Natural killer cell (primary cell): Measurements from ENCODE around the gene SRRM4. TPM values are rescaled to one million over a fixed set of nuclear protein-coding genes. Genes with fewer than 3 reads are reported as not detected.
"Not testable (repeated sequence)": the region's sequence is repeated elsewhere in the genome, so short reads cannot be mapped to it uniquely, and the experiment has no call there.

Source experiments
- ATAC-seq, 3 donors: fragments of 150-1000 bp in 2 of 3; fragments of 200-7000 bp in 1 of 3; cut with Tn5 transposase; 1 replicate in 1 of 3; 2 replicates in 2 of 3; pipeline ENCODE4 v1.10.0; 2021; ENCODE audit warnings: mild to moderate bottlenecking in 2 of 3, moderate library complexity in 2 of 3
- DNase-seq, 2 donors: peaks; one replicate each; pipeline versions ENCODE4 v3.0.0 to v3.0.0-alpha.2; 2013 to 2021; ENCODE audit warnings: mixed read lengths in 1 of 2
- H3K27ac ChIP-seq: one replicate; pipeline ENCODE4 v1.5.1; 2013; ENCODE audit warnings: mild to moderate bottlenecking, low read length
- H3K27me3 ChIP-seq: one replicate; pipeline ENCODE4 v1.6.1; 2013; ENCODE audit warnings: low read length; ENCODE audit not compliant: control insufficient read depth, insufficient read depth
- H3K36me3 ChIP-seq: one replicate; pipeline ENCODE4 v1.6.1; 2013; ENCODE audit warnings: low read length; ENCODE audit not compliant: control insufficient read depth, insufficient read depth
- H3K4me1 ChIP-seq: one replicate; pipeline ENCODE4 v1.6.1; 2013; ENCODE audit warnings: low read length; ENCODE audit not compliant: control insufficient read depth, insufficient read depth
- H3K4me3 ChIP-seq: one replicate; pipeline ENCODE4 v1.5.1; 2013; ENCODE audit warnings: low read length
- H3K9me3 ChIP-seq: one replicate; pipeline ENCODE4 v1.6.1; 2013; ENCODE audit warnings: low read length; ENCODE audit not compliant: control insufficient read depth, insufficient read depth
- H3K27ac Mint-ChIP-seq, 2 donors: one replicate each; pipeline ENCODE4 v1.8.0; 2022; ENCODE audit warnings: mild to moderate bottlenecking in 2 of 2, mixed read lengths in 2 of 2, moderate library complexity in 1 of 2
- H3K27me3 Mint-ChIP-seq, 2 donors: one replicate each; pipeline ENCODE4 v1.8.0; 2022; ENCODE audit warnings: low read depth in 2 of 2, mixed read lengths in 2 of 2
- H3K36me3 Mint-ChIP-seq: one replicate; pipeline ENCODE4 v1.8.0; 2022; ENCODE audit warnings: mixed read lengths
- H3K4me1 Mint-ChIP-seq, 2 donors: one replicate each; pipeline ENCODE4 v1.8.0; 2022; ENCODE audit warnings: mixed read lengths in 2 of 2
- H3K4me3 Mint-ChIP-seq: one replicate; pipeline ENCODE4 v1.8.0; 2022; ENCODE audit warnings: mild to moderate bottlenecking, moderate library complexity, mixed read lengths
- H3K9me3 Mint-ChIP-seq, 2 donors: one replicate each; pipeline ENCODE4 v1.8.0; 2022; ENCODE audit warnings: mixed read lengths in 2 of 2
- WGBS: methylation state at CpG from one replicate; pipeline ENCODE4 v1.1.7; 2013; ENCODE audit warnings: missing lambda C conversion rate; ENCODE audit not compliant: insufficient coverage; 5-methylcytosine and 5-hydroxymethylcytosine counted together
- intact Hi-C: fragments of 100-400 bp; cut with micrococcal nuclease; formaldehyde crosslinking; loops from one replicate; pipeline ENCODE4 v1.14.2; 2022
- total RNA-seq, 4 donors: library from RNA; stranded (reverse); fragments of 120-200 nt in 1 of 4; gene quantifications; one replicate each; pipeline versions ENCODE4 v1.2.3 to v1.2.4, GENCODE V29; 2013 to 2022
- TF ChIP-seq, protein P1 (sequence below): fragments of 200-600 bp; IDR thresholded peaks from one replicate; pipeline ENCODE4 v1.8.0; 2022; ENCODE audit warnings: antibody characterized with exemption

The SRRM4 gene
- total RNA-seq, 3 donors from 2014 or later (not counting 1 experiment from before 2014, with no cell fraction given): not detected

- Mint-ChIP-seq H3K4me1 (no peaks in the 10 kb centered on the region), H3K27ac (no peak overlapping the region), H3K4me3 (no peak overlapping the region), H3K9me3 (peaks cover 0 to 2% of the 10 kb centered on the region in 2 donors), H3K27me3 (peaks cover 17 to 19% of the 10 kb centered on the region in 2 donors), H3K36me3 (no peaks in the 10 kb centered on the region)
- intact Hi-C loops: no loop called here
- H3K4me1 ChIP-seq: no peaks in the 10 kb centered on the region
- H3K9me3 ChIP-seq: no peaks in the 10 kb centered on the region
- ATAC-seq (no peak), DNase-seq (no peak)
- TF ChIP-seq, protein P1, sequence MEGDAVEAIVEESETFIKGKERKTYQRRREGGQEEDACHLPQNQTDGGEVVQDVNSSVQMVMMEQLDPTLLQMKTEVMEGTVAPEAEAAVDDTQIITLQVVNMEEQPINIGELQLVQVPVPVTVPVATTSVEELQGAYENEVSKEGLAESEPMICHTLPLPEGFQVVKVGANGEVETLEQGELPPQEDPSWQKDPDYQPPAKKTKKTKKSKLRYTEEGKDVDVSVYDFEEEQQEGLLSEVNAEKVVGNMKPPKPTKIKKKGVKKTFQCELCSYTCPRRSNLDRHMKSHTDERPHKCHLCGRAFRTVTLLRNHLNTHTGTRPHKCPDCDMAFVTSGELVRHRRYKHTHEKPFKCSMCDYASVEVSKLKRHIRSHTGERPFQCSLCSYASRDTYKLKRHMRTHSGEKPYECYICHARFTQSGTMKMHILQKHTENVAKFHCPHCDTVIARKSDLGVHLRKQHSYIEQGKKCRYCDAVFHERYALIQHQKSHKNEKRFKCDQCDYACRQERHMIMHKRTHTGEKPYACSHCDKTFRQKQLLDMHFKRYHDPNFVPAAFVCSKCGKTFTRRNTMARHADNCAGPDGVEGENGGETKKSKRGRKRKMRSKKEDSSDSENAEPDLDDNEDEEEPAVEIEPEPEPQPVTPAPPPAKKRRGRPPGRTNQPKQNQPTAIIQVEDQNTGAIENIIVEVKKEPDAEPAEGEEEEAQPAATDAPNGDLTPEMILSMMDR: no peak
- H3K4me3 ChIP-seq: no peak overlapping the region
- peaks cover 4% of the 10 kb centered on the region for H3K27me3 ChIP-seq
- WGBS: 43% methylated on average over 4 of the region's 4 CpGs
- no peak overlapping the region for H3K27ac ChIP-seq
- H3K36me3 ChIP-seq: no peaks in the 10 kb centered on the region
These were observed 24.6 kb downstream of the SRRM4 start for GRCh38 chr12:119005913-119006312.

GRCh38 chr12:119006746-119007145 is 25.4 kb downstream of the SRRM4 start:
- intact Hi-C loops: no loop called here
- 24% methylated on average over 5 of the region's 5 CpGs for WGBS

GRCh38 chr12:119008273-119008672 is 26.9 kb downstream of the SRRM4 start:
- H3K27me3 ChIP-seq, H3K36me3 Mint-ChIP-seq, H3K9me3 Mint-ChIP-seq, H3K36me3 ChIP-seq, intact Hi-C loops, H3K9me3 ChIP-seq, H3K4me1 ChIP-seq, H3K4me3 ChIP-seq, DNase-seq, H3K4me1 Mint-ChIP-seq, H3K27ac ChIP-seq, H3K27ac Mint-ChIP-seq, H3K4me3 Mint-ChIP-seq, ATAC-seq: not testable (repeated sequence)
- H3K27me3 Mint-ChIP-seq: peaks cover 19 to 22% of the 10 kb centered on the region in 2 donors
- WGBS: 71% methylated on average over 1 of the region's 1 CpG

More at GRCh38 chr12:119006746-119007145, 25.4 kb downstream of the SRRM4 start:
- ATAC-seq (no peak), DNase-seq (no peak)
- H3K27me3 Mint-ChIP-seq: peaks cover 17 to 19% of the 10 kb centered on the region in 2 donors
- no peak overlapping the region for H3K27ac Mint-ChIP-seq
- H3K36me3 Mint-ChIP-seq: no peaks in the 10 kb centered on the region
- no peaks in the 10 kb centered on the region for H3K4me1 Mint-ChIP-seq
- Histone ChIP-seq H3K27ac (no peak overlapping the region), H3K4me3 (no peak overlapping the region), H3K27me3 (peaks cover 4% of the 10 kb centered on the region), H3K36me3 (no peaks in the 10 kb centered on the region), H3K9me3 (no peaks in the 10 kb centered on the region), H3K4me1 (no peaks in the 10 kb centered on the region)
- H3K9me3 Mint-ChIP-seq: peaks cover 0 to 2% of the 10 kb centered on the region in 2 donors
- H3K4me3 Mint-ChIP-seq: no peak overlapping the region
- TF ChIP-seq, protein P1: no peak

GRCh38 chr12:119008691-119009221 is 27.4 kb downstream of the SRRM4 start:
- ATAC-seq (no peak), DNase-seq (no peak)
- no peaks in the 10 kb centered on the region for H3K9me3 ChIP-seq
- TF ChIP-seq, protein P1: no peak
- peaks cover 4 to 5% of the 10 kb centered on the region in 2 donors for H3K9me3 Mint-ChIP-seq
- no peaks in the 10 kb centered on the region for H3K36me3 Mint-ChIP-seq
- H3K4me1 Mint-ChIP-seq: no peaks in the 10 kb centered on the region
- peaks cover 19 to 22% of the 10 kb centered on the region in 2 donors for H3K27me3 Mint-ChIP-seq
- no peaks in the 10 kb centered on the region for H3K4me1 ChIP-seq
- WGBS: 4% methylated on average over 16 of the region's 20 CpGs
- H3K27me3 ChIP-seq: peaks cover 4% of the 10 kb centered on the region
- no peak overlapping the region for H3K27ac ChIP-seq
- H3K4me3 ChIP-seq: no peak overlapping the region
- H3K4me3 Mint-ChIP-seq: no peak overlapping the region
- H3K27ac Mint-ChIP-seq: no peak overlapping the region
- H3K36me3 ChIP-seq: no peaks in the 10 kb centered on the region
- intact Hi-C loops: no loop called here
